Fibroblast of skin of scalp (primary cell): ENCODE results near the gene TNFRSF1A.
A peak's percentile ranks its signal among the peaks of the same experiment; 100 is the strongest.

Experiments
- DNase-seq: peaks from one replicate; pipeline ENCODE4 v3.0.0-alpha.2; 2013

The TNFRSF1A gene

DNA sequence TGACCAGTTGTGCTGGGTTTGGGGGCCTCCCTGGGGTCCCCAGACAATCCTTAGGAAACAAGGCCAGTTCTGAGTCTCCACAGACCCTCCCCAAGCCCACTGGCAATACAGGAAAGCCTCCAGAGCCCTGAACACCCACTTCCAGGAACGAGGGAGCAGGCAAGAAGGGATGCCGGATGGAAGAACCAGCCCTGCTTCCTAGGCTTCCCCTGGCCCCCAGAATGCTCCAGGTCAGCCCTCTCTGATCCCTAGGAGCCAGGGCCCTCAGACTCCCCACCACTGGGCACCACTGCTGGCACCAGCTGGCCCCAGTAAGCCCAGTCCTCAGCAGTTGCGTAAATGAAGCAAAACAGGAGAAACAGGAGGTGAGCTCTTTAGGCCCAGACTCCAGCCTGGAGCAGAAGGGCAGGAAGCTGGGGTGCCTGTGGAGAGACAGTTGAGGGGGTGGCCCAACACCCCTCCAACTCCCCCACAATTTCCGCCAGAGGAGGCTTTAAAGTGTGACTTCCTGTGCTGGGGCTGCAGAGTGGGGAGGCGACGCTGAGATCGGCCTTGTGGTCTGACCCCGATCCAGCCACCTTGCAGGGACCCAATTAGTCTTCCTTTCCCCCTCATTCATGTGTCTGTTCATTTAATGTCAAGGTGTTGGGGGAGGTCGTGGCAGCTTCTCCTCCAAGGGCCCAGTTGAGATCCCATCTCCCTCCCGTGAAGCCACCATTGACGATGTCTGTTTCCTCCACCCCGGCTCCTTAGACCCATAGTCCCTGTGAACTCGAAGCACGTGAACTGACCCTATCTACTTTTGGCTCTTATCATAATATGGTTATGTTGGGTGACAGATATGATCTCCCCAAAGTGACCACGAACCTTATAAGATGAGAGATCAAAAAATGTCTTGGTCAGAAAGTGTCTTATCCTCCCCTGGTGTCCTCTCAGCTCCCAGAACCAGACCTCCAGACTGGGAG lies 4.7 kb downstream of the TNFRSF1A start:
- no peak for DNase-seq

DNA sequence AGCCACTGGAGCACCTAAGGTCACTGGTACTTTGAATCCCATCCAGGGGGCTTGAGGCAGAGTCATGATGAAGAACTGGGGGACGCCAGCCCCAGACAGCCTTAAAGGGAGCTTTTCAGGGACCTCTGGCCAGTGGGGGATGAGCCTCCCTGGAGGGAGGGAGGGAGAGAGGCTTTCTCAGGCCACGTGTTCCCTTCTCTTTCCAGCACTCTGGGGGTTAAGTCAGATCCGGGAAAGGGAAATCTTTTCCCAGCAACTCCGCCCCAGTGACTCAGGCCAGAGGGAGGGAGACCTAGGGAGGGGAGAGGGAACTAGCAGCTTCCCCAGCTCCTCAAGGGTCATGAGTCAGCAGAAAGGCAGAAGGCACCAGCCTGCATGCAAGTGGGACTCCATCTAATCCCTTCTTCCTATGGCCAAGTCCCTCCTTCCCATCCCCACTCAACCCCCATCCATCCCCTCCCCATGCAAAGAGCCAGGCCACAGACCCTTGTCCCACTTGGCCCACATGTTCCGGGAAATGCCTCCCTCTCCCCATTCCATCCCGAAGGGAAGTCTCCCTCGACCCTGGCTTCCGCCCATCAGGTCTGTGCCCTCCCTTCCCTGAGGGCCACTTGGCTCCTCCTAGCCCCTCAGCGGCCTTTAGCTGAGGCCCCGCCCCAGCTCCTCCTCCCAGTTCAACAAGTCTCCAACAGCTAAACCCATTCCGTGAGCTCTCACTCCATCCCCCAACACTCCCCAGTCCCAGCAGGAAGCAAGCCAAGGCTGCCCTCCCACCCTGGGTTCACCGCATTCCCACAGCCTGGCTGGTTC lies 5.6 kb downstream of the TNFRSF1A start:
- DNase-seq: peak; percentile 100

DNA sequence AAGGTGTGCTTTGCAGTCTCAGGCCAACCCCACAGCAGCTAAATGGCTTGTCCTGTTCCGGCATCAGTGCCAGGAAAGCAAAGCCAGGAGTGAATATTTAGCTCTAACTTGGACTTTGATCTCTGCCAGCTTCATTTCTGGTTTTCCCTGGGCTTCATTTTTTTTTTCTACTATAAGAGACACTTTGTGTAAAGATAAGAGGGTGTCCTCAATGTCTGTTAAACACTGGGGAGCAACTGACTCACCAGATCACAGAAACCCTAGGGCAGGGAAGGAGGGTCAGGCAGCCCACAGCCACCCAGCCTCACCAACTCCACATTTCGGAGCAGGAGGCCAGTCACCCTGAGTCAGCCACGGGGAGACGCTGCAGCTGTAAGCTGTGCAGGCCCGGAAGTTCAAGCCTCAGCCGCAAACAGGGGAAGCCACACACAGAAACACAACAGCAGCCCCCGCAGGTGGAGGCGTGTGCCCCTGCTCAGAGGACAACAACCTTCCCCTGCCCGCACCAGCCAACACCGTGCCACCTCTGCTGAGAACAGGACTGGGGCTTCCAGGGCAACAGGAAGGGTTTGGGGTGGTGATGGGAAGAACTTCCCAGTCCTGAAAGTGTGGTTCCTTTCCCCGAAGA lies 6.3 kb downstream of the TNFRSF1A start:
- DNase-seq: peak; percentile 82

DNA sequence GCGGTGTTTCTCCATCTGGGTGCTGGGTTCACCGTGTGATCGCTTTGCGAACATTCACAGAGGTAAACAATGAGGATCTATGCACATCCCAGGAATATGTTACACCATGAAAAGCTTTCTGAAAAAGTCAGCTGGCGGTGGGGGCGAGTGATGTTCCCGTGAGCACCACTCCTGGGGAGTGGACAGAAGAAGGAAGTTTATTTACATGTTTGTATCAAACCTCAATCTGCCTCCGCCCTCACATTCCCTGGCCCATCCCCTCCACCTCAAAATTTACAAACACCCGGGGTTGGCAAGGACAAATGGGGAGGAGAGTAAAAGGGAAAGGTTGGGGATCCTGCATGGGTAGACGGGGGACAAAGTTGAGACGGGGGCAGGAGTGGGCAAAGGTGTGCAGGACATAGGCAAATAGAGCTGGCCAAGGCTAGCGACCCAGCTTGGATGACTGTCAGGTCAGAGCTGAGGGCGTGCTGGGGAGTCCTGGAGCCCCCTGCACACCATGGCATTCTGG lies 6.9 kb downstream of the TNFRSF1A start:
- DNase-seq: no peak

DNA sequence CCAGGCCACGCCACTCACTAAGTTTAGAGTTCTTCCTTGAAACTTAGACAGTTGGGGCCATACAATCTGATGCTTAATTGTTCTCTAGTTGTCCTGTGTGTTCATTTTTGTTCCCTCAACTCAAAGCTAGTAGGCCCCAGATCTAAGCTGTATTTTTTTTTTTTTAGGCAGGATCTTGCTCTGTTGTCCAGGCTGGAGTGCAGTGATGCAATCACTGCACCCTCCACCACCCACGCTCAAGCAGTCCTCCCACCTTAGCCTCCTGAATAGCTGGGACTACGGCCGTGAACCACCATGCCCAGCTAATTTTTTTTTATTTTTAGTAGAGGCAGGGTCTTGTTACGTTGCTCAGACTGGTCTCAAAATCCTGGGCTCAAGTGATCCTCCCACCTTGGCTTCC lies 7.5 kb downstream of the TNFRSF1A start:
- DNase-seq: no peak

DNA sequence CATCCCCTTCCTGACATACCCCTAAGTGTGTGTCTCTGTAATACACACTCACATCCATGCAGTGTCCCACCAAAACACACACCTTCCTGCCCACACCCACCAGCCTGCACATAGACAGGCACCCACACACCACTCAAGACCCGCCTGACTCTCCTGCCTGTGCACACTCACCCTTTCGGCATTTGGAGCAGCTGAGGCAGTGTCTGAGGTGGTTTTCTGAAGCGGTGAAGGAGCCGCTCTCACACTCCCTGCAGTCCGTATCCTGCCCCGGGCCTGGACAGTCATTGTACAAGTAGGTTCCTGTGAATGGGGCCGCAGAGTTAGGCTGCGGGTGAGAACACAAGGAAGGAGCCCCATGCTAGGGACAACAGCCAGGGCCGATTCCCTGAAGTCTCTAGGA lies 8.3 kb downstream of the TNFRSF1A start:
- DNase-seq: peak; percentile 48

DNA sequence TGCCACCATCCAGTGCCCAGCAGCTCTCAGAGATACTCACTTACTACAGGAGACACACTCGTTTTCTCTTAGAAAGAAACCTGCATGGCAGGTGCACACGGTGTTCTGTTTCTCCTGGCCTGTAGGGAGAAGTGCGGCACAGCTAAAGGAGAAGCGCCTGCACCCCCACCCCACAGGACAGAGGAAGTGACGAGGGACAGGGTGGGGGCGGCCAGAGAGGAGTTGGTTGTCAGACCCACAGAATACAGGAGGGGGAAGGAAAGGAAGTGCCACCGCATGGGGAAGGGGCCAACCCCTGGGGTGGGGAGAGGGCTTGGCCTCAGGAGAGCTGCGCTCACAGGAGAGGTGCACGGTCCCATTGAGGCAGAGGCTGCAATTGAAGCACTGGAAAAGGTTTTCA lies 8.8 kb downstream of the TNFRSF1A start:
- no peak for DNase-seq

DNA sequence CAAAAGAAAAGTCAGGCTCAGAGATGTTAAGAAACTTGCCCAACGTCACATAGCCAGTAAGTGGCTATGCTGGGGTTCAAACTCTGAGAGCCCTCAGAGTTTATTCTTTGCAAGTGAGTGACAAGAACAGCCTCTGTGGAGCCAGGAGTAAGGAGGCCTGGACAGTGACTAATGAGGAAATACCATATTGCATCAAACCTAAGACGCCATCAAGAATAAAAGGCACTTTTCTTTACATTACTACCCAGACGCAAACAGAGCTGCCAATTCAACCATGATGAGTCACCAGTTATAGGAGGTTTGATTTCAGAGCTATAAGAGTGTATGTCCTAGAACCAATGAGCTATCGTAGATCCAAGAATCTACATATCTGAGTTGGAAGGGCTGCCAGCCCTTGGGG lies 9.4 kb downstream of the TNFRSF1A start:
- DNase-seq: peak; percentile 91

DNA sequence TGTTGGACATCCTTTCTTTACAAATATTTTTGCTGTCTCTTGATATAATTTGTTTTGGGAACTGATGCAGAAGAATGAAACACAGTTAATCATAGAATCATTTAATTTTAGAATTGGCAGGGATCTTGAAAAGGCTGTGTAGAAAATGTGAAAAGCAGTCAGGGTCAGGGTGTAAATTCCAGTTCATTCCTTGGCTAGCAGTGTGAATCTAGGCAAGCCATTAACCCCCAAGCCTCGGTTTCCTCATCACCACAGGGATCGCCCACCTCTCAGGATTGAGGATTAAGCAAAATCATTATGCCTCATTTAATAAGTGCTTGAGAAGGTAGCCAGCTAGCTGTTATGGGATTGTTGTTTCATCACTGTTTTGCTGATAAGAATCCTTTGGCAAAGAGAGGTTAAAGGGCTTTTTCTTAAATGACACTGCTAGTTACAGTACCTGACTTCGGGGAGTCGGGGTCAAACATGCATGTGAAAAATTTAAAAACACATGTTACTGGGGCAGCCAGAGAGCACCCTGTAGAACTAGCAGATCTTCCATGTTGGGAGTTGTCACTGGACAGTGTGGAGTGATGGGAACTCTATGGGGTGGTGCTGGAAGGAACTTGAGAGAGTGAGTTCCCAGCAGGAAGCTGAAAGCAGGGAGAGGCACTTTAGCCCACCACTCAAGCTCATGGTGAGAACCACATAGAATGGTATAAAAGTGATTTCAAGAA lies 10.7 kb downstream of the TNFRSF1A start:
- no peak for DNase-seq

DNA sequence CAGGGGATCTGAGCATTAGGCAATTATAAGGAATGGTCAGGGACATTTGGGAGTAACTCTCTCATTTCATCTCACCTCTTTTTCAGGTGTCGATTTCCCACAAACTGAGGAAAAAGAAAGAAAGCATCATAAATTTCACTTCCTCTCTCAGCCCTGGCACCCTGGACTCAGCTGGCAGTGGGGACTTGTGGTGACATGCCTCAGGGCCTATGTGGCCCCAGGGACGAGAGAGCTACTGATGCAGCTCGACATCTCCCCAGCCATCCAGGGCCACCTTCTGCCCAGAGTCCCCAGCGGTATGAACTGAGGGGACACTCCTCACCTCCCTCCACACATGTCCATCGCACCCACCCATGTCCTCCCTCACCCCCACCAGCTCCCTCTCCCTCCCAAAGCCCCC lies 11.7 kb downstream of the TNFRSF1A start:
- no peak for DNase-seq

DNA sequence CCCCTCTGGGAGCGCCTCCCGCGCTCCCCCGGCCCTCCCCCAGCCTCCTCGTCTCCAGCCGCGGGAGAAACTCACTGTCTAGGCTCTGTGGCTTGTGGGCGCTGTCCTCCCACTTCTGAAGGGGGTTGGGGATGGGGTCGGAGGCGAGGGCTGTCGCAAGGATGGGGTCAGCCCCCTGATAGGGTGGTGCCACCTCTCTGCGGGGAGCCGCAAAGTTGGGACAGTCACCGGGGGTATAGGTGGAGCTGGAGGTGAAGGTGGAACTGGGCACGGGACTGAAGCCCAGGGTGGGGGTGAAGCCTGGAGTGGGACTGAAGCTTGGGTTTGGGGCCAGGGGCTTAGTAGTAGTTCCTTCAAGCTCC lies 12.2 kb downstream of the TNFRSF1A start:
- no peak for DNase-seq

DNA sequence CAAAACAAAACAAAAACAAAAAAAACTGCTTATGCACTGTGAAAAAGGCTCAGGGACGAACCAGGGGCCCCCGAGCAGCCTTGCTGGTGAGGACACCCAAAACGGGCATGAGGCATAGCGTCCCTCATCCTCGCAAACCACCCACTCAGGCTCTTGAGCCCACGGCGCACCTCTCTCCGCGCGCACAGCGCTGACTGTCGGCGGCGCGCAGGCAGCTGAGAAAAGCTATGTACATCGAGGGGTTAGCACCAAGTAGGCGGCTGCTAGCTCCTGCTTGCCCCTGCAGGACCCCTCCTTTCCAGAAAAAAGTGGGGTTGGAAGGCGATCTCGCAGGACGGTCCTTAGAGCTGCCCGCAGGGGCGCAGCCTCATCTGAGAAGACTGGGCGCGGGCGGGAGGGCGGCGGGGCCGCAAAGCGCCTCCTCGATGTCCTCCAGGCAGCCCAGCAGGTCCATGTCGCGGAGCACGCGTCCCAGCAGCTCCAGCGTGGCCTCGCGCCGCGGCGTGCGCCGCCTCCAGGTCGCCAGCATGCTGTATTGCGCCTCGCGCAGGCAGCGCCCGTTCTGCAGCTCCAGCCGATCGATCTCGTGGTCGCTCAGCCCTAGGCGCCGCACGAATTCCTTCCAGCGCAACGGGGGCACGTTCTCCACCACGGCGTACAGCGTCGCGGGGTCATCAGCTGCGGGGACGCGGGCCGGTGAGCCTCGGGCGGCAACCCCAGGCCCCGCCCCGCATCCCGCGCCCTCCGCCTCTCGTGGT lies 12.8 kb downstream of the TNFRSF1A start:
- no peak for DNase-seq

DNA sequence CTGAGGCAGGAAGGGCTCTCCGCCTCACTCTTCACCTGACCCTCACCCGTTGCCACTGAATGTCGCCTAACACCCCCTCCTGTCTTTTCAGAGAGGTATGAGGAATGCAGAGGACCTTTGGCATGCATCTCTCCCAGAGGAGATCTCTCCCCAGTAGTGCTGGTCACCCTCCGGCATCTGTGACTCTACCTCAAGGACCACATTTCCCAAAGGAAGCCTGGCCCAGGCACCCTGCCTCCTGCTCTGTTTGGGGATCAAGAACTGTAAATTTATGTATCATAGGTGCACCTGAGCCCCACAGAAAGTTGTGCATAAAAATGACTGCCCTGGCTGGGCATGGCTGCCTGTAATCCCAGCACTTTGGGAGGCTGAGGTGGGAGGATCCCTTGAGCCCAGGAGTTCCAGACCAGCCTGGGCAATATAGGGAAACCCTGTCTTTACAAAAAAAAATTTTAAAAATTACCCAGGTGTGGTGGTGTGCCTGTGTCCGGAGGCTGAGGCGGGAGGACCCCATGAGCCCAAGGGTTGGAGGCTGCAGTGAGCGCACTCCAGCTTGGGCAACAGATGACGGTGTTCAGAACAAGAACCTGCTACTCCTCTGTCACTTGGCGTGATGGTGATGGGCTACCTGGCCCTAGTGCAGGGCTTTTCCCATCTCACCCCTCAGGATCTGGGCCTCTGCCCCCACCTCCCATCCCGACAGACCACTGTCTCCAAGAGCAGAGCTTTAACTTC lies 13.7 kb downstream of the TNFRSF1A start:
- DNase-seq: no peak

DNA sequence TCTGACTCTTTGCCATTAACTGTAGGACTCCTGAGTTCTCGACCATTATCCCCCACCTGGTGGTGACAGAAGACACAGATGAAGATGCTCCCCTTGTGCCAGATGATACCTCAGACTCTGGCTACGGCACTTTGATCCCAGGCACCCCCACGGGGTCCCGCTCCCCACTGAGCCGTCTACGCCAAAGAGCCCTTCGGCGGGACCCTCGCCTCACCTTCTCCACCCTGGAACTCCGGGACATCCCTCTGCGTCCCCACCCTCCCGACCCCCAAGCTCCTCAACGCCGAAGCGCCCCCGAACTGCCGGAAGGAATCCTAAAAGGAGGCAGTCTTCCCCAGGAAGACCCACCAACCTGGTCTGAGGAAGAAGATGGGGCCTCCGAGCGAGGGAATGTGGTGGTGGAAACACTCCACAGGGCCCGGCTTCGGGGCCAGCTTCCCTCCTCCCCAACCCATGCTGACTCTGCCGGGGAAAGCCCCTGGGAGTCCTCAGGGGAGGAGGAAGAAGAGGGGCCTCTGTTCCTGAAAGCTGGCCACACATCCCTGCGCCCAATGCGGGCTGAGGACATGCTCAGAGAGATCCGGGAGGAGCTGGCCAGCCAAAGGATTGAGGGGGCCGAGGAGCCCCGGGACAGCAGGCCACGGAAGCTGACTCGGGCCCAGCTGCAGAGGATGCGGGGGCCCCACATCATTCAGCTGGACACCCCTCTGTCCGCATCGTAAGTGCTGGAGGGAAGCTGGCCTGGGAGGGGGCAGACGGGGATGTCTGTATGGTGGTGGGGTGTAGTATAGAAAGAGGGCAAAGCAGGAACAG lies 14.4 kb downstream of the TNFRSF1A start:
- no peak for DNase-seq

DNA sequence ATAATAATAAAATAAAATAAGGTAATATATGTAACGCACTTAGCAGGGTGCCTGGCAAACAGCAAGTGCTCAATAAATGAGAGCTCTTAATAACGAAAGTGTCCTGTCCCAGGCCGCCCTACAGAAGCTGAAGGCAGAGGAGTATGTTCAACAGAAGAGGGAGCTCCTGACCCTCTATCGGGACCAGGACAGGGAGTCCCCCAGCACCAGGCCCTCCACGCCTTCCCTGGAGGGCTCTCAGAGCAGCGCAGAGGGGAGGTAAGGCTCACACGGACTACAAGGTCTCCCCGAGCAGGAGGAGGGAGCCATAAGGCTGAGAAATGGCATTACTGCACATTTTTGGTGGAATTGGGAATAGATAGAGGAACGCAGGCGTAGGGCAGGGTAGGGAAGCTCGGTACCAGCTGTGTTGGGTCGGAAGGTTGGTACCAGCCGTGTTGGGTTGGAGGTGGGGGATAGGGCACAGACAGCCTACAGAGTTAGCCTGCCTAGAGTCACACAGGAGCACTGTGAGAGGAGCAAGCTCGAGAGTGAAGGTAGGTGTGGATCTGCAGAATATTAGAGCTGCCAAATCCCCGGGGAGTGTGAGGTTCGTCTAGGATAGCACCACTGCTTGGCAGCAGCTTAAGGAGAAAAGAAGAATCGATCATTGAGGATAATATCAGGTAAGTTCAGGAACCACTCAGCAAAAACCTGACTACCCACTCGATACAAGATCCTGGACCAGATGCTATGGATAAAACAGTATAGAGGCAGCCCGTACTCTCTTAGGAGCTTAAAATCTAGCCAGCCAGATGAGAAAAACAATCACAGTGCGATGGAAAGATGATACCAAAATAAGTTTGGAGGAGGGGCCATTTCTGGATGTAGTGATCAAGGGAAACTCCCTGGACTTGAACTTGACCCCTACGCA lies 15.3 kb downstream of the TNFRSF1A start:
- DNase-seq: peak; percentile 77

DNA sequence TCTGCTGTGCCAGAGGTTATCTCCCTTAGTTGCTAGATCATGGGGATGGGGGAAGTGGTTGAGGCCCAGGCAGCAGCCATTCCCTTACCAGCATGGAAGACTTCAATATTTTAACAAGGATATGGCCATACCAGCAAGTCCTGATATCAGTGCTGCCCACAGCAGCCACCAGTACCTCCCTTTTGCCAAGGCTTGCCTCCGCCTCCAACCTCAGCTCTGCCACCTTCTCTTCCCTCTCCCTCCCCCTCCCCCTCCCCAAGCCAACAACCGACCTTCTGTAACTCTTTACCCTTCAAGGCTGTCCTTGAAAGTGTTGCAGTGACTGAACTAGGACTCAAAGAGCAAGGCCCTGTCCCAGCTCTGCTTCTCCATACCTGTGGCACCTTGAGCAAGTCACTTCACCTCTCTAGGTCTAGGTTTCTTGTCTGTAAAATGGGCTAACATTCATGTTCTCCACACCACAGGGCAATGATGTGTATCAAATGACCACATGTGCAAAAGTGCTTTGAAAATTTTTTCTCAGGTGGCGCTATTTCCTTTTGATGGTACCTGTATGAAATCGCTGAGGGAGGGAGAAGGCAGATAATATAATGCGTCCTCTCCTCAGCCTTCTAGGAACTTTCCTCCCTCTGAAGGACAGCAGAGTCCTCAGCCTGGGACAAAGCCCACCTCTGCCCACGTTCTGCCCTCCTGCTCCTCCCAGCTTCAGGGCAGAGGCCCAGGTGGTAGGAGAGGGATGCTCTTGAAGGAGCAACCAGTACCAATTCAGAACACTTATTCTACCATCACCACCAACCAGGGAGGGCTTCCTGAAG lies 16.7 kb downstream of the TNFRSF1A start:
- DNase-seq: no peak

DNA sequence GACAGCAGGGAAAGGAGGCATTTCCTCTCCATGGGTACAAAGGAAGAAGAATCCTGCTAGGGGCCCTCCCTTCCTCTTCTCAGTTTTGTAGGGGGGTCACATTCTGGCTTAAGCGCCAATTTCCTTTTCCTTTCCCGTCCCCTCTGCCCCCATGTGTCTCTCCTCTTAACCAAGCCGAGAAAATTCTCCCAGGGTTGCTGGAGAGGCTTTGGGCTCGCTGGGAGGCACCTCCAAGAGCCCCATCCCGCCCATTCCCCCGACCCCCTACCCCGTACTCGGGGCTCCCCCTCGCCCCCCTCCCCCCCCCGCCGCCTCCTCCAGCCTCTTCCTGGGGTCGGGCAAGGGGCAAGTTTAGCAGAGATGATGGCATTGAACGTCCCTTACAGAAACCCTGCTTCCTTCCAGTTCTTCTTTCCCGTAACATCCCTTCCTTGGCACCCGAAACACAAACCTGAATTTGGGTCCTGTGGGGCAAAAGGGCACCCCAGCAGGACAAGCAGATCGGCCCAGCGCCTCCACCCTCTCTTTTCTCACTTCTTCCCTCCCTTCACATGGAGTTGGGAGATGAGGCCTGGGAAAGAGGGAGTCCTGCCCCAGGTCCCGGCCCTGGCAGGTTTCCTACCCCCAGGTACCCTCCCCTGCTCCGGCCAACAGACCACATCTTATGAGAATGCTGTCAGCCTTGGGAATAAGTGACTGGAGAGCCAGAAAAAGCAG lies 17.7 kb downstream of the TNFRSF1A start:
- no peak for DNase-seq
